ENCODE results near the gene DCPS.

Gene DCPS

GRCh38 chr11:126391970-126392632 is 88.2 kb downstream of the DCPS start:
- Histone ChIP-seq H3K9me2 (ENCODE audit: low read depth, low read length) (no peaks in the 10 kb centered on the region), H2AFZ (ENCODE audit: low read length) (no peak overlapping the region), H3K27me3 (ENCODE audit: insufficient read depth, low read length) (no peaks in the 10 kb centered on the region), H3K36me3 (ENCODE audit: insufficient read depth, low read length) (no peaks in the 10 kb centered on the region), H3K4me2 (ENCODE audit: low read length) (no peak overlapping the region), H3K9ac (ENCODE audit: low read length) (no peak overlapping the region), H3K27ac (ENCODE audit: low read depth, low read length, poor library complexity, severe bottlenecking) (no peak overlapping the region), H3K9me3 (ENCODE audit: low read length) (no peaks in the 10 kb centered on the region), H3K4me1 (ENCODE audit: insufficient read depth, low read length, severe bottlenecking) (no peaks in the 10 kb centered on the region), H3K79me2 (ENCODE audit: insufficient read depth, low read length) (no peaks in the 10 kb centered on the region), H4K20me1 (ENCODE audit: insufficient read depth, low read length) (no peaks in the 10 kb centered on the region), H3F3A (ENCODE audit: insufficient read depth, low read length) (no peaks in the 10 kb centered on the region), H3K4me3 (ENCODE audit: low read depth, low read length, poor library complexity, severe bottlenecking) (no peak overlapping the region)
- TF ChIP-seq, protein P1, sequence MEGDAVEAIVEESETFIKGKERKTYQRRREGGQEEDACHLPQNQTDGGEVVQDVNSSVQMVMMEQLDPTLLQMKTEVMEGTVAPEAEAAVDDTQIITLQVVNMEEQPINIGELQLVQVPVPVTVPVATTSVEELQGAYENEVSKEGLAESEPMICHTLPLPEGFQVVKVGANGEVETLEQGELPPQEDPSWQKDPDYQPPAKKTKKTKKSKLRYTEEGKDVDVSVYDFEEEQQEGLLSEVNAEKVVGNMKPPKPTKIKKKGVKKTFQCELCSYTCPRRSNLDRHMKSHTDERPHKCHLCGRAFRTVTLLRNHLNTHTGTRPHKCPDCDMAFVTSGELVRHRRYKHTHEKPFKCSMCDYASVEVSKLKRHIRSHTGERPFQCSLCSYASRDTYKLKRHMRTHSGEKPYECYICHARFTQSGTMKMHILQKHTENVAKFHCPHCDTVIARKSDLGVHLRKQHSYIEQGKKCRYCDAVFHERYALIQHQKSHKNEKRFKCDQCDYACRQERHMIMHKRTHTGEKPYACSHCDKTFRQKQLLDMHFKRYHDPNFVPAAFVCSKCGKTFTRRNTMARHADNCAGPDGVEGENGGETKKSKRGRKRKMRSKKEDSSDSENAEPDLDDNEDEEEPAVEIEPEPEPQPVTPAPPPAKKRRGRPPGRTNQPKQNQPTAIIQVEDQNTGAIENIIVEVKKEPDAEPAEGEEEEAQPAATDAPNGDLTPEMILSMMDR (IDR thresholded peaks at IDR 0.05; ENCODE audit: low read length), result no peak
- no peak for TF ChIP-seq EZH2 (IDR thresholded peaks at IDR 0.05; ENCODE audit: borderline replicate concordance, low read length)

DNA sequence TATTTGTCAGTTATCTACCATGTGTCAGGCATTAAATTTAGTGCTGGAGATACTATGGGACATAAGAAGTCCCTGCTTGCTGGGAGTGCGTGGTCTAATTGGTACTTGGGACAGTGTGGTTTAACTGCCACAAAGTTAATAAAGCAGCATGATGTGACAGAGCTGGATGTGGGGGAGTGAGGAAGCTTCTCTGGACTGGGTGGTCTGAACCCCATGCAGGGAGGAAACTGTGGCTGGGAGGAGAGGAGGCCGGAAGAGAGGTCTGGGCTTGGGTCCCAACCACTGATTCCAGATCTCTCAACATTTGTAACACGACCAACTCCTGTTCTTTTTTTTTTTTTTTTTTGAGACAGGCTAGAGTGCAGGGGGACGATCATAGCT is 88.8 kb downstream of the DCPS start:
- Histone ChIP-seq H3K36me3 (ENCODE audit: insufficient read depth, low read length) (no peaks in the 10 kb centered on the region), H3K4me3 (ENCODE audit: low read depth, low read length, poor library complexity, severe bottlenecking) (no peak overlapping the region), H3K27ac (ENCODE audit: low read depth, low read length, poor library complexity, severe bottlenecking) (no peak overlapping the region), H3K27me3 (ENCODE audit: insufficient read depth, low read length) (no peaks in the 10 kb centered on the region), H3K9me3 (ENCODE audit: low read length) (no peaks in the 10 kb centered on the region), H3F3A (ENCODE audit: insufficient read depth, low read length) (no peaks in the 10 kb centered on the region), H3K4me1 (ENCODE audit: insufficient read depth, low read length, severe bottlenecking) (no peaks in the 10 kb centered on the region), H3K79me2 (ENCODE audit: insufficient read depth, low read length) (no peaks in the 10 kb centered on the region), H3K4me2 (ENCODE audit: low read length) (no peak overlapping the region), H3K9ac (ENCODE audit: low read length) (no peak overlapping the region), H3K9me2 (ENCODE audit: low read depth, low read length) (no peaks in the 10 kb centered on the region), H4K20me1 (ENCODE audit: insufficient read depth, low read length) (no peaks in the 10 kb centered on the region), H2AFZ (ENCODE audit: low read length) (no peak overlapping the region)
- TF ChIP-seq, protein P1 (IDR thresholded peaks at IDR 0.05; ENCODE audit: low read length), result no peak
- no peak for TF ChIP-seq EZH2 (IDR thresholded peaks at IDR 0.05; ENCODE audit: borderline replicate concordance, low read length)

GRCh38 chr11:126393143-126393542 is 89.3 kb downstream of the DCPS start:
- Histone ChIP-seq H4K20me1 (ENCODE audit: insufficient read depth, low read length) (no peaks in the 10 kb centered on the region), H3K27ac (ENCODE audit: low read depth, low read length, poor library complexity, severe bottlenecking) (no peak overlapping the region), H3K36me3 (ENCODE audit: insufficient read depth, low read length) (no peaks in the 10 kb centered on the region), H3K9me2 (ENCODE audit: low read depth, low read length) (no peaks in the 10 kb centered on the region), H3K4me3 (ENCODE audit: low read depth, low read length, poor library complexity, severe bottlenecking) (no peak overlapping the region), H3K9ac (ENCODE audit: low read length) (no peak overlapping the region), H3K9me3 (ENCODE audit: low read length) (no peaks in the 10 kb centered on the region), H2AFZ (ENCODE audit: low read length) (no peak overlapping the region), H3K4me1 (ENCODE audit: insufficient read depth, low read length, severe bottlenecking) (no peaks in the 10 kb centered on the region), H3F3A (ENCODE audit: insufficient read depth, low read length) (no peaks in the 10 kb centered on the region), H3K79me2 (ENCODE audit: insufficient read depth, low read length) (no peaks in the 10 kb centered on the region), H3K4me2 (ENCODE audit: low read length) (no peak overlapping the region), H3K27me3 (ENCODE audit: insufficient read depth, low read length) (no peaks in the 10 kb centered on the region)
- TF ChIP-seq, protein P1 (IDR thresholded peaks at IDR 0.05; ENCODE audit: low read length), result no peak
- TF ChIP-seq EZH2 (IDR thresholded peaks at IDR 0.05; ENCODE audit: borderline replicate concordance, low read length), result no peak

Data from OCI-LY1 (cell line).